Caco-2 (cell line): Measurements from ENCODE around the gene ZNRF1. TPM values are rescaled to one million over a fixed set of nuclear protein-coding genes. Genes with fewer than 3 reads are reported as not detected.

ENCODE experiments used
- BruUV-seq: library from RNA; stranded (reverse); fragments of 400-500 nt; replicated peaks from 2 replicates; lab custom pipeline; 2021; lab: Mats Ljungman, UMichigan
- CTCF ChIA-PET: fragments of 300-600 bp; sonication (Branson Sonifier 250); formaldehyde crosslinking; loops from one replicate; lab custom pipeline; 2022; ENCODE audit warnings: antibody characterized with exemption; lab: Charles Lee
- POLR2A ChIA-PET: fragments of 300-600 bp; sonication (Branson Sonifier 250); formaldehyde crosslinking; loops from one replicate; lab custom pipeline; 2022; ENCODE audit warnings: antibody characterized with exemption; lab: Charles Lee
- DNase-seq, 2 experiments: peaks; one replicate each; pipeline versions ENCODE4 v3.0.0 to v3.0.0-alpha.2; 2020 to 2022
- H3K27me3 ChIP-seq: replicated peaks from 2 replicates; pipeline ENCODE4 v1.6.0; 2011; ENCODE audit warnings: low read length; ENCODE audit not compliant: control insufficient read depth, insufficient read depth
- H3K36me3 ChIP-seq: 2 replicates; pipeline ENCODE4 v1.5.1; 2011; ENCODE audit warnings: low read length; ENCODE audit not compliant: control insufficient read depth, insufficient read depth
- H3K4me1 ChIP-seq: fragments of 250-450 bp; sonication (Bioruptor Pico); 2 replicates; pipeline ENCODE4 v1.5.1; 2020; ENCODE audit warnings: mild to moderate bottlenecking
- H3K4me3 ChIP-seq: 2 replicates; pipeline ENCODE4 v1.5.1; 2011; ENCODE audit warnings: low read depth, mild to moderate bottlenecking, control low read depth, low read length
- H3K9me3 ChIP-seq: fragments of 250-450 bp; sonication (Bioruptor Pico); 2 replicates; pipeline ENCODE4 v1.5.1; 2020; ENCODE audit warnings: mild to moderate bottlenecking, moderate library complexity
- H3K27ac Mint-ChIP-seq: one replicate; pipeline ENCODE4 v1.8.0; 2022; ENCODE audit warnings: mixed read lengths; ENCODE audit not compliant: unreplicated experiment
- H3K27me3 Mint-ChIP-seq: one replicate; pipeline ENCODE4 v1.8.0; 2022; ENCODE audit warnings: mixed read lengths; ENCODE audit not compliant: insufficient read depth, unreplicated experiment
- H3K36me3 Mint-ChIP-seq: one replicate; pipeline ENCODE4 v1.8.0; 2022; ENCODE audit warnings: mild to moderate bottlenecking, mixed read lengths; ENCODE audit not compliant: insufficient read depth, unreplicated experiment
- H3K4me1 Mint-ChIP-seq: one replicate; pipeline ENCODE4 v1.8.0; 2022; ENCODE audit warnings: low read depth, mixed read lengths; ENCODE audit not compliant: unreplicated experiment
- H3K4me3 Mint-ChIP-seq: one replicate; pipeline ENCODE4 v1.8.0; 2022; ENCODE audit warnings: mild to moderate bottlenecking, moderate library complexity, mixed read lengths; ENCODE audit not compliant: unreplicated experiment
- H3K9me3 Mint-ChIP-seq: one replicate; pipeline ENCODE4 v1.8.0; 2022; ENCODE audit warnings: mixed read lengths; ENCODE audit not compliant: unreplicated experiment
- CTCF ChIP-seq, 2 experiments: fragments of 200-600 bp in 1 of 2; IDR thresholded peaks; 1 replicate in 1 of 2; 2 replicates in 1 of 2; pipeline versions ENCODE4 v1.5.1 to v1.8.0; 2011 to 2022; ENCODE audit warnings: antibody characterized with exemption in 1 of 2, control low read depth in 1 of 2, inconsistent platforms in 1 of 2, low read depth in 1 of 2, low read length in 1 of 2, mild to moderate bottlenecking in 1 of 2, moderate library complexity in 1 of 2; ENCODE audit not compliant: insufficient read depth in 1 of 2, severe bottlenecking in 1 of 2, unreplicated experiment in 1 of 2
- intact Hi-C: fragments of 100-400 bp; cut with micrococcal nuclease; formaldehyde crosslinking; loops from one replicate; pipeline ENCODE4 v1.10.0; 2022; ENCODE audit not compliant: unreplicated experiment
- total RNA-seq: library from RNA; stranded (reverse); gene quantifications from 2 replicates; pipeline ENCODE4 v1.2.3, GENCODE V29; 2022

Gene ZNRF1
- total RNA-seq, 1 experiment from 2014 or later = 68.6 TPM

- H3K9me3 ChIP-seq = no peaks in the 10 kb centered on the region
- TF ChIP-seq CTCF (IDR thresholded peaks at IDR 0.05; ENCODE audit: insufficient read depth in 1 of 2, low read depth in 1 of 2, low read length in 1 of 2, severe bottlenecking in 1 of 2, unreplicated experiment in 1 of 2) = no peak
- no TSS peak for BruUV-seq
- intact Hi-C loops = no loop called here
- Mint-ChIP-seq H3K9me3 (no peaks in the 10 kb centered on the region), H3K27ac (no peak overlapping the region), H3K36me3 (peaks cover 16% of the 10 kb centered on the region), H3K4me3 (no peak overlapping the region), H3K4me1 (peaks cover 30% of the 10 kb centered on the region), H3K27me3 (no peaks in the 10 kb centered on the region)
- ChIA-PET POLR2A (no interaction called here), CTCF (interaction anchor here (1.2 kb wide), 1 partner anchor 9 kb away, joined by 3 read pairs; no protein-coding TSS in a partner anchor)
- no peak for DNase-seq
- peaks cover 38% of the 10 kb centered on the region for H3K4me1 ChIP-seq
- peaks cover 3% of the 10 kb centered on the region; the same call in 1 of the 2 replicates for H3K36me3 ChIP-seq
- no peaks in the 10 kb centered on the region for H3K27me3 ChIP-seq
- H3K4me3 ChIP-seq = no peak overlapping the region
These were observed 88.7 kb downstream of the ZNRF1 start for GRCh38 chr16:75087375-75087979.

GRCh38 chr16:75088216-75088615 is 89.4 kb downstream of the ZNRF1 start:
- no peak for DNase-seq
- Mint-ChIP-seq H3K4me1 (peaks cover 31% of the 10 kb centered on the region), H3K27me3 (no peaks in the 10 kb centered on the region), H3K4me3 (no peak overlapping the region), H3K27ac (no peak overlapping the region), H3K9me3 (no peaks in the 10 kb centered on the region), H3K36me3 (peaks cover 19% of the 10 kb centered on the region)
- H3K36me3 ChIP-seq = peaks cover 3% of the 10 kb centered on the region; the same call in 1 of the 2 replicates
- no peak overlapping the region for H3K4me3 ChIP-seq
- intact Hi-C loops = no loop called here
- no peak for TF ChIP-seq CTCF (IDR thresholded peaks at IDR 0.05; ENCODE audit: insufficient read depth in 1 of 2, low read depth in 1 of 2, low read length in 1 of 2, severe bottlenecking in 1 of 2, unreplicated experiment in 1 of 2)
- no TSS peak for BruUV-seq
- peaks cover 43% of the 10 kb centered on the region for H3K4me1 ChIP-seq
- no peaks in the 10 kb centered on the region for H3K27me3 ChIP-seq
- CTCF ChIA-PET = no interaction called here
- H3K9me3 ChIP-seq = no peaks in the 10 kb centered on the region
- POLR2A ChIA-PET = no interaction called here

- intact Hi-C loops = no loop called here
- TF ChIP-seq CTCF (IDR thresholded peaks at IDR 0.05; ENCODE audit: insufficient read depth in 1 of 2, low read depth in 1 of 2, low read length in 1 of 2, severe bottlenecking in 1 of 2, unreplicated experiment in 1 of 2) = no peak
- DNase-seq = no peak
- Histone ChIP-seq H3K4me1 (peaks cover 43% of the 10 kb centered on the region), H3K36me3 (peaks cover 3% of the 10 kb centered on the region; the same call in 1 of the 2 replicates), H3K9me3 (no peaks in the 10 kb centered on the region), H3K27me3 (no peaks in the 10 kb centered on the region), H3K4me3 (no peak overlapping the region)
- no peak overlapping the region for H3K27ac Mint-ChIP-seq
- H3K9me3 Mint-ChIP-seq = no peaks in the 10 kb centered on the region
- CTCF ChIA-PET = no interaction called here
- no peak overlapping the region for H3K4me3 Mint-ChIP-seq
- no peaks in the 10 kb centered on the region for H3K27me3 Mint-ChIP-seq
- peaks cover 24% of the 10 kb centered on the region for H3K4me1 Mint-ChIP-seq
- BruUV-seq = no TSS peak
- POLR2A ChIA-PET = no interaction called here
- H3K36me3 Mint-ChIP-seq = peaks cover 18% of the 10 kb centered on the region
These were observed 90.1 kb downstream of the ZNRF1 start for GRCh38 chr16:75088934-75089333.
